ENCODE results near the gene GDA. TPM values are rescaled to one million over a fixed set of nuclear protein-coding genes. Genes with fewer than 3 reads are reported as not detected.

Gene GDA
- total and polyA plus RNA-seq, 4 donors = 0.37 to 24.4 (median 19.5) TPM

GRCh38 chr9:72299017-72299603 is 149.9 kb downstream of the GDA start:
- H3K36me3 ChIP-seq (ENCODE audit: control insufficient read depth in 4 of 4, insufficient read depth in 3 of 4, low read depth in 1 of 4, low read length in 3 of 4) = no peaks in the 10 kb centered on the region
- no peak overlapping the region for H3K4me3 ChIP-seq (ENCODE audit: low read depth in 1 of 3, low read length in 3 of 3)
- H3K27me3 ChIP-seq (ENCODE audit: control insufficient read depth in 4 of 4, insufficient read depth in 4 of 4, low read length in 3 of 4) = no peaks in the 10 kb centered on the region
- H3K9me3 ChIP-seq (ENCODE audit: control insufficient read depth in 4 of 4, low read length in 3 of 4) = no peaks in the 10 kb centered on the region
- no peak overlapping the region for H3K9ac ChIP-seq (ENCODE audit: low read depth in 1 of 2, low read length in 2 of 2)
- no peak overlapping the region for H3K27ac ChIP-seq (ENCODE audit: low read depth in 1 of 2, low read length in 2 of 2)
- TF ChIP-seq ATF3 (IDR thresholded peaks at IDR 0.05) (no peak), RXRA (IDR thresholded peaks at IDR 0.05) (peak; percentile 87 to 93), EGR1 (IDR thresholded peaks at IDR 0.05; ENCODE audit: low read depth in 2 of 2) (no peak), NR2F2 (IDR thresholded peaks at IDR 0.05) (peak; percentile 14), SP1 (IDR thresholded peaks at IDR 0.05) (peak; percentile 39), FOXA2 (IDR thresholded peaks at IDR 0.05) (no peak), HNF4A (conservative IDR thresholded peaks at IDR 0.05) (peak; percentile 54 to 64), RAD21 (IDR thresholded peaks at IDR 0.05) (peak in 1 of 2 donors; percentile 20), JUND (IDR thresholded peaks at IDR 0.05) (no peak), ZBTB33 (IDR thresholded peaks at IDR 0.05) (no peak), REST (IDR thresholded peaks at IDR 0.05) (no peak)
- 64% methylated on average over 8 of the region's 8 CpGs for WGBS
- DNase-seq (ENCODE audit: low spot score) = no peak
- peaks cover 6 to 40% (median 19%) of the 10 kb centered on the region in 4 donors for H3K4me1 ChIP-seq (ENCODE audit: control insufficient read depth in 4 of 4, insufficient read depth in 4 of 4, low read length in 3 of 4)

- Histone ChIP-seq H3K27ac (ENCODE audit: low read depth in 1 of 2, low read length in 2 of 2) (no peak overlapping the region), H3K36me3 (ENCODE audit: control insufficient read depth in 4 of 4, insufficient read depth in 3 of 4, low read depth in 1 of 4, low read length in 3 of 4) (no peaks in the 10 kb centered on the region), H3K9ac (ENCODE audit: low read depth in 1 of 2, low read length in 2 of 2) (no peak overlapping the region), H3K27me3 (ENCODE audit: control insufficient read depth in 4 of 4, insufficient read depth in 4 of 4, low read length in 3 of 4) (no peaks in the 10 kb centered on the region), H3K4me3 (ENCODE audit: low read depth in 1 of 3, low read length in 3 of 3) (no peak overlapping the region), H3K4me1 (ENCODE audit: control insufficient read depth in 4 of 4, insufficient read depth in 4 of 4, low read length in 3 of 4) (peaks cover 3 to 30% (median 13%) of the 10 kb centered on the region in 4 donors), H3K9me3 (ENCODE audit: control insufficient read depth in 4 of 4, low read length in 3 of 4) (no peaks in the 10 kb centered on the region)
- DNase-seq (ENCODE audit: low spot score) = no peak
- WGBS = 91% methylated on average over 4 of the region's 4 CpGs
- TF ChIP-seq HNF4G (IDR thresholded peaks at IDR 0.05) (no peak), YY1 (IDR thresholded peaks at IDR 0.05) (no peak), EGR1 (IDR thresholded peaks at IDR 0.05; ENCODE audit: low read depth in 2 of 2) (no peak), NR2F2 (IDR thresholded peaks at IDR 0.05) (no peak), FOXA1 (IDR thresholded peaks at IDR 0.05) (no peak), REST (IDR thresholded peaks at IDR 0.05) (no peak), FOXA2 (IDR thresholded peaks at IDR 0.05) (no peak), JUND (IDR thresholded peaks at IDR 0.05) (no peak)
Observed at GRCh38 chr9:72300873-72301272, 151.6 kb downstream of the GDA start.

Small RNA genes within 50 kb of the gene (small RNA-seq; reads per million reads assigned to genes)
- gene RNA5SP285 = not detected

Other genes with a start within 250 kb of the GDA start
- gene ABHD17B, start 238.2 kb upstream of the GDA start, total RNA-seq = 10 to 100 TPM; 12.9 to 17.7 TPM
- 1 to 10 TPM; 5.2 to 7.4 TPM for gene ABHD17B, start 238.2 kb upstream of the GDA start, polyA plus RNA-seq
- gene C9orf85, start 237.8 kb upstream of the GDA start, total RNA-seq = 1 to 10 TPM; 3.9 to 6.6 TPM
- 1 to 10 TPM; 3.6 to 3.8 TPM for gene C9orf85, start 237.8 kb upstream of the GDA start, polyA plus RNA-seq
- not detected for gene C9orf57, start 88.8 kb upstream of the GDA start, total RNA-seq
- gene C9orf57, start 88.8 kb upstream of the GDA start, polyA plus RNA-seq = not detected
- 100 to 1,000 TPM in 1 of 2 donors, 10 to 100 TPM in 1; 71.4 to 119 TPM for gene ZFAND5, start 215.8 kb downstream of the GDA start, total RNA-seq
- gene ZFAND5, start 215.8 kb downstream of the GDA start, polyA plus RNA-seq = 10 to 100 TPM; 45.6 to 52.3 TPM